Measurements from ENCODE around the gene HMGN2.

The HMGN2 gene

GRCh38 chr1:26472320-26472900, at the start of gene HMGN2:
HMGN2 (plus strand) TSS chr1:26472440; CDS start chr1:26472613, 173 bp downstream.
- DNase-seq (ENCODE audit: low spot score), result peak; percentile 85

DNA sequence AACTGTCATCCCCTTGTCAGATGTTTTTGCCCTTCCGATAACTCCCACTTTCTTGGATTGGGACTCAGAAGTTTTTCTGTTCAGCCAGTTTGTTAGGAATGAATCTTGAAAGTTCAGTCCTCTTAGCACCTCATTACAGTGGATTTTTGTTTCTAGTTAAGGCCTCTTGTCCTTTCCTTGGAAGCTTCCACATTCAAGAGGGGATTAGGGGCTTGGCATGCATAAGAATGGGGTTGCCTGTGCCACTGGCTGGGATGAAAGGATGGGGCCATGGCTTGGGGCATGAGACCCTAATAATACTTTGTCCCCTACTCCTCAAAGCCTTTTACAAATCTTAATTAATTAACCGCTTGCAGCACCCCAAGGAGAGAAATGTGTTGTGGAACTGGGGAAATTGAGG, 42.5 kb upstream of the HMGN2 start:
- no peak for DNase-seq (ENCODE audit: low spot score)

GRCh38 chr1:26431979-26432695, 40.1 kb upstream of the HMGN2 start, which contains the start of gene DHDDS:
DHDDS (plus strand) TSS chr1:26432321; CDS start chr1:26432946, 625 bp downstream.
- DNase-seq (ENCODE audit: low spot score), result peak; percentile 95

DNA sequence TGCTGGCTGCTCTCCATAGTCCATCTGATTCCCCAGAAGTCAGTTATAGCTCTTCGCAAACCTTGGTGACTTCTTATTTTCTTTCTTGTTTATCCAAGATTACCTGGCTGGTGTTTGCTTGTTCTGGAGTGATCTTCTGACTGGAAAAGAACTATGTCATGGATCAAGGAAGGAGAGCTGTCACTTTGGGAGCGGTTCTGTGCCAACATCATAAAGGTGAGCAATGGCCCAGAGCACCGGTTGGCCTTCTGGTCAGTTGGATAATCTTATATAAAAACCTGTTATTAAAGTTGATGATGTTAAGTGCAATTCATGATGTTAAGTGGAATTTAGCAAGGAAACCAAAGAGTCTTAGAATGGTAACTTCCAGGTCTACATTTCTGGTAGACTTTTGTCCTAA, 39.4 kb upstream of the HMGN2 start:
- no peak for DNase-seq (ENCODE audit: low spot score)

GRCh38 chr1:26434161-26434752, 38.0 kb upstream of the HMGN2 start:
- DNase-seq (ENCODE audit: low spot score), result no peak

DNA sequence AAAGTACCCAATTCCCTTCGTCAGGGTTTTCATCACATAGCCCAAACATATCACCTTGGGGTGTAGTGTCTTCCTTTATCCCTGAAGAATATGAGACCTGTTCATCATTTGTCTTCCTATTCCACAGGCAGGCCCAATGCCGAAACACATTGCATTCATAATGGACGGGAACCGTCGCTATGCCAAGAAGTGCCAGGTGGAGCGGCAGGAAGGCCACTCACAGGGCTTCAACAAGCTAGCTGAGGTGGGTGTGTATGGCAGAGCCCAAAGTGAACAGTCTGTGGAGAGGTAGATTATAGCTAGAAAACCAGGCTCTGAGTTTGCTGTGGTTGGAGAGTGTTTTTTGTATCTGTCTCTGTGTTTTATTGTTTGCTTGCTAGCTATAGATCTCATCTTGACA, 34.2 kb upstream of the HMGN2 start:
- DNase-seq (ENCODE audit: low spot score), result no peak

DNA sequence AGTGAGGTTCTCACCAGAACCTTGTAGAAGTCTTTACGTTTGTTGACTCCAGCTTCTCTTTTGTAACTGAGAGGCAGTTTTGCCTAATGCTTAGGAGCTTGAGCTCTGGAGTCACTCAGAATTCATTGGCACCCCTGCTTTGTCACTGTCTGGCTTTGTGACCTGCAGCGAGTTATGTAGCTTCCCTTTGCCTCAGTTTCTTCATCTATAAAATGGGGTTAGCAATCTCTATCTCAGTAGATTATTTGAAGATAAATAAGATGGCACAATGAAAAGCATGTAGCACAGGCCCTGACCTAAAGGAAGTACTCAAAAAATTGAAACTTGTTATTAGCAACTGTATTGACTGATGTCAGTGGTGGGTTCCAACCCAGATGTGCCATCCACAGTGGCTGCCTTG, 32.0 kb upstream of the HMGN2 start:
- DNase-seq (ENCODE audit: low spot score), result no peak

- DNase-seq (ENCODE audit: low spot score), result no peak
These were observed 22.4 kb upstream of the HMGN2 start for GRCh38 chr1:26449868-26450267.

DNA sequence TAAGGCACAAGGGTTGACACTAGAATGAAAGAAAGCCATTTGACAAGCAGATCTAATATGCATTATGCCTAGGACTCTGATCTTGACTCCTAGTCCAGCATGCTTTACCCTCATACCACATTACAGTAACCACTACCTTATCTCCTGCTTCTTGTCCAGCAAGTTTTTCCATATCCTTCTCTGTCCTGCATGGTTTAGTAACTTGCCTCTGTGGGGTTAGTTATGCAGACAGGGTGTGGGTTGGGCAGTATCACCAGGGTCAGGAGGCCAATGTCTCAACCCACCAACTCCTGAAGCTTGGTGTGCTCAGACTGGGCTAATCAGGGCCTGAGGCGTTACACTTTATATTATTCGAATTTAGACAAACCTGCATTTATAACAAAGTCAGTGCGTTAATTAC, 21.3 kb upstream of the HMGN2 start:
- no peak for DNase-seq (ENCODE audit: low spot score)

DNA sequence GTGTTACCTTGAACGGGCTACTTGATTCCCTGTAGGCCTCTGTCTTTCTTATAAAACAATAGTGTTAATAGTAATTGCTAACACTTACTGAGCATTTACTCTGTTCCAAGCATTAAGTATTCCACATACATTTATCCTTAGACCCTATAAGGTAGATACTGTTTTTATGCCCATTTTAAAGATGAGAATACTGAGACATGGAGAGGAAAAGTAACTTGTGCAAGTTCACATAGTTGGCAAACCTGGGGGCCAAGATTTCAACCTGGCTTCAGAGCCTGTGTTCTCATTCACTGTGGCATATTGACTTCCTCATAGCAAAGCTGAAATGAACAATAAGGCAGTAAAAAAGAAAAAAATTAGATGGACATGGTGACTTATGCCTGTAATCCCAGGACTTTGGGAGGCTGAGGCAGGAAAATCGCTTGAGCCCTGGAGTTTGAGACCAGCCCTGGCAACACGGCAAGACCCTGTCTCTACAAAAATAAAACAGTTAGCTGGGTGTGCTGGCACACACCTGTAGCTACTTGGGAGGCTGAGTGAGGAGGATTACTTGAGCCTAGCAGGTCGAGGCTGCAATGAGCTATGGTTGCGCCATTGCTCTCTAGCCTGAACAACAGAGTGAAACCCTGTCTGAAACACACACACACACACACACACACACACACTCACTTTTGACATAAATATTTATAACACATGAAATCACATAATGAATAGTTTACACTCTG, 19.6 kb upstream of the HMGN2 start:
- DNase-seq (ENCODE audit: low spot score), result no peak

GRCh38 chr1:26459148-26459547, 13.1 kb upstream of the HMGN2 start:
- no peak for DNase-seq (ENCODE audit: low spot score)

DNA sequence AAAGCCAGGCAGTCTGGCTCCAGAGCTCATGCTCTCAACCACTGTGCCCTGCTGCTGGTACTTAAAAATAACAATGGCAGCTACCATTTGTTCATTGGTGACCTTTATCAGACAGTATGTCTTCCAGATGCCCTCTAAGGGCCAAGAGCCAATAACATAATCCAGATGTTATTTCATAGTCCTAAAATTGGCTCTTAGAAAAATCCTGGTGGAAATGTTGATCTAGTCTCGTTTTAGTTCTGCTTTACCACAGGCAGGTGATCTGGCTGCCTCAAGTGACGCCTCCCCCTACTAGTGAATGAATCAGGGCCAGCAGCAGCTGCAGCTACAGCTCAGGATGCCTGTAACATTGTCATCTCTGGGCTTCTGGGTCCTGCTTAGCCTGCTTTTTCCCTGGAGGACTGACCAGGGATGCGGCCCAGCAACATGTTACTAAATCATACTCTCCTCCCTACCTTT, 12.6 kb upstream of the HMGN2 start:
- DNase-seq (ENCODE audit: low spot score), result no peak

GRCh38 chr1:26468911-26469310, 3.3 kb upstream of the HMGN2 start:
- no peak for DNase-seq (ENCODE audit: low spot score)

- DNase-seq (ENCODE audit: low spot score), result no peak
These were observed 2.7 kb upstream of the HMGN2 start for GRCh38 chr1:26469558-26469957.

DNA sequence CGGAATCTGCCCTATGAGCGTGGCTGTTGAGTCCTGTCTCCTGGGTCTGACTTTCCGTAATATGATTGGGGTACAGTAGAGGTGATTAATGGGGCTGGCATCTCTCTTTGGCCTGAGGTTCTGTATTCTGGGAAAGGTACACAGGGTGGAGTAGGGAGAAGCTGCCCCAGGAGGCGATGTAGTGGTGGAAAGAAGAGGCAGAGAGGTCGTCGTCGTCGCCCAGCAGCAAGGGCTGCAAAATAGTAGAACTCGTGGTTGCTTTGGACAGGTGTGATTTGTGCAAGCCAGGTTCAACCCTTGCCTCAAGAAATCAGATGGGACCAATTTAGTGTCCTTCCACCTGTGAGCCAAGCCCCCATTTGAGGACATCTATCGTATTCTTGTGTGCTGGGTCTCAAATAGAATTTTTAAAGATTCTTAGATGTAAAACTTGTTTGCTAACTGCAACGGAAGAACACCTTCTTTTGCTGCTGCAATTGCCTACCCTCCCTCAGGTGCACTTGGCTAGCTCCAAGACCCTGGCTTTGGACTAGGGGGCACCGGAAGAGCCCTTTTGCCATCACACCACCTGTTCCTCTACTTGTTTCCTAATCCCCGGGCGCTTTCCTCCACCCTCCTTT, 1.3 kb upstream of the HMGN2 start:
- DNase-seq (ENCODE audit: low spot score), result peak; percentile 20

- DNase-seq (ENCODE audit: low spot score), result peak; percentile 79
These were observed 531 bp upstream of the HMGN2 start for GRCh38 chr1:26471498-26472319.

- DNase-seq (ENCODE audit: low spot score), result peak; percentile 82
These were observed 933 bp downstream of the HMGN2 start for GRCh38 chr1:26472901-26473845.

GRCh38 chr1:26474818-26475217, 2.6 kb downstream of the HMGN2 start:
- DNase-seq (ENCODE audit: low spot score), result no peak

DNA sequence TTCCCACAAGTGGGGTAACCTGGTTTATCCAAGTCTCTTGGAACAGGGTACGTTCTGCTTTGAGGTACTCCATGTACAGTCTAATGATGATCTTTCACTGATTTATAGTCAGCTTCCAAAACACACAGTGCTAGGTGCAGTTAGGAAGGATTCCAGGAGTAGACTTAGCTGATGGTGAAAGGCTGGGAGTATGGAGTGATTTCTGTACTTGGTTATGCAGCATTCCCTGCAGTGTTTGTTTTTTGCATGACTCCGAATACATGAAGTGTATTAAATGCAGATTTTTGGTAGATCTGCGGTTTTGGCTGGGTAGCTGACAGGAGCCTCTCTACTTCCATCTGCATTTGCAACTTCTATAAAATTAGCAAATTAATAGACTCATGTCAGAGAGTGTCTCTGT, 3.7 kb downstream of the HMGN2 start:
- no peak for DNase-seq (ENCODE audit: low spot score)

DNA sequence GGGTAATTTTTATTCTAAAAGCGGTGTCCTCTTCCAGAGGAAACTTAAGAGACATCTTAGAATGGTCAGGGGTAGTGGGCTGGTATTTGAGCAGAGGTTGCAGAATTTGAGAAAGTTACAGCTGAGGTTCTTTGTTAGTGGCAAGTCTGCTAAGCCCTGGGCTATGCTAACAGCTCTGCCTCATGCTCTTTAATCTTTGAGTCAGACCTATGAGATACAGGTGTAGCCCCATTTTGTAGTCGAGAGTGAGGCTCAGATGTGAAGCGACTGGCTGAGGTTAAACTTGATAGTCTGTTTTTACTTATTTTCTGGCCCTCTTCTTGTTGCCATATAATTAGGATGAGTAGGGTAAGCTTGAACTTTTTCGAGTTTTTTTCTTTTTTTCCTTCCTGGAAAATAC, 4.7 kb downstream of the HMGN2 start:
- DNase-seq (ENCODE audit: low spot score), result no peak

All from SW480 (cell line).